GM06990 (cell line): ENCODE measurements around the gene CACHD1.

Experiments
- DNase-seq: peaks from one replicate; pipeline ENCODE4 v3.0.0-alpha.2; 2011; ENCODE audit not compliant: insufficient read length; ENCODE audit errors: extremely low read depth
- H3K27me3 ChIP-seq: replicated peaks from 2 replicates; pipeline ENCODE4 v1.6.0; 2011; ENCODE audit warnings: low read length; ENCODE audit not compliant: control insufficient read depth, insufficient read depth
- H3K36me3 ChIP-seq: 2 replicates; pipeline ENCODE4 v1.5.1; 2011; ENCODE audit warnings: low read length; ENCODE audit not compliant: control insufficient read depth, insufficient read depth
- H3K4me3 ChIP-seq: replicated peaks from 2 replicates; pipeline ENCODE4 v1.5.1; 2011; ENCODE audit warnings: low read depth, mild to moderate bottlenecking, control low read depth, low read length
- TF ChIP-seq, protein P1 (sequence below): IDR thresholded peaks from 2 replicates; pipeline ENCODE4 v1.5.1; 2011; ENCODE audit warnings: low read length, control low read depth, mild to moderate bottlenecking, inconsistent platforms; ENCODE audit not compliant: insufficient read depth, poor library complexity, severe bottlenecking

CACHD1 gene

DNA sequence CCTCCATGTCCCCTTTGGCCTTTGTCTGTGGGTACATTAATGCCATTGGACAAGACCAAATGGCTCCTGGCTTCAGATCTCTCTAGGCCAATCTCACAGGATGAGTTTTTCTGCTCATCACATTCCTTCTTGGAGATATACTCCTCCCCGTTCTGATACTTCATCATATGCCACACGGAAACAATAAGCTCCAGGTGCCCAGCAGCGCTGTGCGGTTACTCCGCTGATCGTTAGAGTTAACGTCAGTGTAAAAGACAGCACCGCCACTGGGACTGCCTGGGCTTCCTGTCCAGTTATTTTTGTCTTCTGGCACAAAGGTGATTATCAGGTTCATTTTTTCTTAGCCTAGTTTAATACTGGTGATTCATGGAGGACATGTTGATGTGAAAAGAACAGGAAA is 22.5 kb downstream of the CACHD1 start:
- Histone ChIP-seq H3K36me3 (no peaks in the 10 kb centered on the region), H3K4me3 (no peak overlapping the region), H3K27me3 (no peaks in the 10 kb centered on the region)
- TF ChIP-seq, protein P1, sequence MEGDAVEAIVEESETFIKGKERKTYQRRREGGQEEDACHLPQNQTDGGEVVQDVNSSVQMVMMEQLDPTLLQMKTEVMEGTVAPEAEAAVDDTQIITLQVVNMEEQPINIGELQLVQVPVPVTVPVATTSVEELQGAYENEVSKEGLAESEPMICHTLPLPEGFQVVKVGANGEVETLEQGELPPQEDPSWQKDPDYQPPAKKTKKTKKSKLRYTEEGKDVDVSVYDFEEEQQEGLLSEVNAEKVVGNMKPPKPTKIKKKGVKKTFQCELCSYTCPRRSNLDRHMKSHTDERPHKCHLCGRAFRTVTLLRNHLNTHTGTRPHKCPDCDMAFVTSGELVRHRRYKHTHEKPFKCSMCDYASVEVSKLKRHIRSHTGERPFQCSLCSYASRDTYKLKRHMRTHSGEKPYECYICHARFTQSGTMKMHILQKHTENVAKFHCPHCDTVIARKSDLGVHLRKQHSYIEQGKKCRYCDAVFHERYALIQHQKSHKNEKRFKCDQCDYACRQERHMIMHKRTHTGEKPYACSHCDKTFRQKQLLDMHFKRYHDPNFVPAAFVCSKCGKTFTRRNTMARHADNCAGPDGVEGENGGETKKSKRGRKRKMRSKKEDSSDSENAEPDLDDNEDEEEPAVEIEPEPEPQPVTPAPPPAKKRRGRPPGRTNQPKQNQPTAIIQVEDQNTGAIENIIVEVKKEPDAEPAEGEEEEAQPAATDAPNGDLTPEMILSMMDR: no peak
- no peak for DNase-seq

DNA sequence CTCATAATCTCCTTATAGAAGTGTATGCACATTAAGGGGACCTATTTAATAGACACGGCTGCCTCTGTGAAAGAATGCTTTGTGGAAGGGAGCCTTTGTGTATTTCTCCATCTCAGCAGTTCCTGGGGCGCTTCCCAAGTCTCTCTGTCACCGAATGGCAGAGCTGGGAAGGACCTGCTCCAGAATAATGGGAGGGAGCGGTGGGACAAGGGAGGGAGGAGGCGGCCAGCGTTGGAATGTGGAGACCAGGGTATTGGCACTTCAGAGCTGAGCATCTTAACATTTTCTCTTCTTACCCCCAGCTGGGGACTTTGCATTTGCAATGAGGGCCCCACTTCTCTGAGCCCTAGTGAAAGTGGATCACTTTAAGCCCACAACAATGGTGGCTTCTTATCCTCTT is 23.9 kb downstream of the CACHD1 start:
- Histone ChIP-seq H3K36me3 (no peaks in the 10 kb centered on the region), H3K4me3 (no peak overlapping the region), H3K27me3 (no peaks in the 10 kb centered on the region)
- no peak for DNase-seq
- TF ChIP-seq, protein P1: no peak

DNA sequence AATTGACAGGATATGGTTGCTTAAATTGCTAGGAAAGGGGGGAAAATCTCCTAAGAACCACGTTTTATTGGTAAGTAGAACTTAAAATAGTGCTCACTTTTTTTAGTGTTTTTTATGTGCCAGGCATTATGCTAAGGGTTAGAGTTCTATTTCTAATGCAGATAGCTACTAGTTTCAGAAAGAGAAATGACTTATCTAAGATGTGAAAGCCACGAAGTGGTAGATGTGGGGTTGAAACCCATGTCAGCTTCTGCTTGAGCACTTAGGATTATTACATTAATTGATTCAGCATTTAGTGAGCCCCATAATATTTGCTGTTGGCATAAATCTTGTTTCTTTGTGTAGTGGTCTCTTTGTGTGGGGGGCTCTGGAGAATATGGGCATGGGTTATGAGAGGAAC is 24.7 kb downstream of the CACHD1 start:
- no peak for DNase-seq
- Histone ChIP-seq H3K4me3 (no peak overlapping the region), H3K36me3 (no peaks in the 10 kb centered on the region), H3K27me3 (no peaks in the 10 kb centered on the region)
- TF ChIP-seq, protein P1: no peak

DNA sequence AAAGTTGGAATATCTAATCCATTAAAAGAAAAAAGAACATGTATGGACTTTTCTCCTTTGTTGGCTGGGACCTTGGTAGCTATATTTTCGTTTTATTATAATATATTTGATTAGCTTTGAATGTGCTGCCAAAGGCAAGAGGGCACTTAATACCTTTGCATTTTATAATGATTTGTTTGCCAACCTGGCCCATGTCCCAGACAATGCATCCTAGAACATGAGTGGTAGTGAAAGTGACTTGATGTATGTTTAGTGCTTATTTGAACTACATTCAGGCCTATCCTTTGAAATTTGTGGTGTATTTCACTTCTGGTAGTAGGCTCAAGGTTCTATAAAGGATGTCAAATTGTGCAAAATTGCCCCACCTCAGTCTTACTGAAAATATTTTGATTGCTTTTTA is 25.9 kb downstream of the CACHD1 start:
- H3K4me3 ChIP-seq: no peak overlapping the region
- TF ChIP-seq, protein P1: no peak
- no peaks in the 10 kb centered on the region for H3K36me3 ChIP-seq
- DNase-seq: no peak
- no peaks in the 10 kb centered on the region for H3K27me3 ChIP-seq

DNA sequence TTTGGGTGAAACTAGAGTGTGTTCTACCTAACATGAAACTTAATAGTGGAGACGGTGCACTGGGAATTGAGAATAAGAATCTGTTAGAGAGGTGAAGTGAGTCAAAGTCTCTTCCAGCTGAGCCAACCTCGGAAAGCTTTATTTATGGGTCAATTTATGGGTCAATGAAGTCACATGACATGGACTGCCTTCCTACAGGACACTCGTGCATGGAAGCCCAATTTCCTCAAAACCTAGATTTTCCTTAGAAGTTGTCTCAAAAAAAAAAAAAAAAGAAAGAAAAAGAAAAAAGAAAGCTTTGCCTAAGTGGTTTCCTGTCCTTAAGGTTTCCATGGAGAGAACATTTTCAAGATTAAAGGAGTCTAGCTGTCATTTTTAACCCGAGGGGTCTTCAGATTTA is 26.7 kb downstream of the CACHD1 start:
- TF ChIP-seq, protein P1: no peak
- Histone ChIP-seq H3K27me3 (no peaks in the 10 kb centered on the region), H3K4me3 (no peak overlapping the region), H3K36me3 (no peaks in the 10 kb centered on the region)
- no peak for DNase-seq
